SK-N-SH (cell line): ENCODE measurements around the gene PRDX6. TPM values are rescaled to one million over a fixed set of nuclear protein-coding genes. Genes with fewer than 3 reads are reported as not detected.

Experiments
- CTCF ChIA-PET: fragments of 300-600, 350-600 bp; formaldehyde crosslinking; extraction: SDS; loops from one replicate; lab custom pipeline; 2021; lab: Yijun Ruan, JAX
- POLR2A ChIA-PET: fragments of 350-600 bp; sonication (Branson Sonifier 250); formaldehyde crosslinking; extraction: SDS; loops from one replicate; lab custom pipeline; 2020; ENCODE audit warnings: antibody characterized with exemption, inconsistent platforms; lab: Yijun Ruan, JAX
- DNase-seq: peaks from one replicate; pipeline ENCODE4 v3.0.0; 2012
- H2AFZ ChIP-seq: fragments of 200-600 bp; sonication (generic); 2 replicates; pipeline ENCODE4 v1.8.1; 2016; ENCODE audit warnings: antibody characterized with exemption, mild to moderate bottlenecking, low read depth
- H3F3A ChIP-seq: fragments of 200-600 bp; sonication (generic); replicated peaks from 2 replicates; pipeline ENCODE3; 2016; ENCODE audit warnings: antibody characterized with exemption, mild to moderate bottlenecking; ENCODE audit not compliant: insufficient read depth
- H3K27ac ChIP-seq, 2 experiments: fragments of 200-500 bp in 1 of 2; fragments of 200-600 bp in 1 of 2; sonication (Bioruptor generic) in 1 of 2; sonication (generic), shearing (Covaris generic) in 1 of 2; 2 replicates each; pipeline versions ENCODE4 v1.5.1 to v1.6.1; 2014 to 2016; ENCODE audit warnings: low read depth in 2 of 2, inconsistent platforms in 1 of 2, low read length in 1 of 2, mild to moderate bottlenecking in 1 of 2, mixed read lengths in 1 of 2
- H3K27me3 ChIP-seq: fragments of 200-600 bp; sonication (generic), shearing (Covaris generic); 2 replicates; pipeline ENCODE4 v1.6.1; 2016; ENCODE audit warnings: mixed run types; ENCODE audit not compliant: insufficient read depth
- H3K36me3 ChIP-seq, 2 experiments: fragments of 200-500 bp in 1 of 2; fragments of 200-600 bp in 1 of 2; sonication (Bioruptor generic) in 1 of 2; sonication (generic) in 1 of 2; replicated peaks in 1 of 2; 2 replicates each; pipeline versions ENCODE3 to v1.5.1; 2014 to 2016; ENCODE audit warnings: low read length in 1 of 2, mild to moderate bottlenecking in 1 of 2; ENCODE audit not compliant: insufficient read depth in 2 of 2, control insufficient read depth in 1 of 2
- H3K4me1 ChIP-seq, 2 experiments: fragments of 200-500 bp in 1 of 2; fragments of 200-600 bp in 1 of 2; sonication (Bioruptor generic) in 1 of 2; sonication (generic), shearing (Covaris generic) in 1 of 2; 2 replicates each; pipeline versions ENCODE4 v1.5.1 to v1.6.1; 2014 to 2016; ENCODE audit warnings: low read depth in 1 of 2, low read length in 1 of 2, mixed run types in 1 of 2; ENCODE audit not compliant: insufficient read depth in 2 of 2, control insufficient read depth in 1 of 2
- H3K4me2 ChIP-seq: fragments of 200-600 bp; sonication (generic), shearing (Covaris generic); 2 replicates; pipeline ENCODE4 v1.6.1; 2017; ENCODE audit warnings: mixed run types
- H3K4me3 ChIP-seq, 2 experiments: fragments of 200-500 bp in 1 of 2; fragments of 200-600 bp in 1 of 2; sonication (Bioruptor generic) in 1 of 2; sonication (generic), shearing (Covaris generic) in 1 of 2; 2 replicates each; pipeline versions ENCODE4 v1.5.1 to v1.8.1; 2014 to 2016; ENCODE audit warnings: low read depth in 2 of 2, inconsistent platforms in 1 of 2, low read length in 1 of 2, mild to moderate bottlenecking in 1 of 2, mixed read lengths in 1 of 2, moderate library complexity in 1 of 2
- H3K79me2 ChIP-seq: fragments of 200-600 bp; sonication (generic); 2 replicates; pipeline ENCODE4 v1.8.1; 2017; ENCODE audit warnings: mild to moderate bottlenecking; ENCODE audit not compliant: insufficient read depth
- H3K9ac ChIP-seq: fragments of 200-600 bp; sonication (generic); 2 replicates; pipeline ENCODE4 v1.6.1; 2017; ENCODE audit warnings: mixed run types
- H3K9me2 ChIP-seq: fragments of 200-600 bp; sonication (generic); 2 replicates; pipeline ENCODE4 v1.6.1; 2017; ENCODE audit warnings: mixed run types
- H3K9me3 ChIP-seq: fragments of 200-600 bp; sonication (generic); 2 replicates; pipeline ENCODE4 v1.6.1; 2017; ENCODE audit warnings: mixed run types, mild to moderate bottlenecking, moderate library complexity
- H4K20me1 ChIP-seq: fragments of 200-600 bp; sonication (generic); 2 replicates; pipeline ENCODE4 v1.6.1; 2017; ENCODE audit warnings: mild to moderate bottlenecking, mixed run types; ENCODE audit not compliant: insufficient read depth
- CHD2 ChIP-seq: fragments of 150-350 bp; IDR thresholded peaks from 2 replicates; pipeline ENCODE4 v1.6.1; 2018; ENCODE audit warnings: low read length; ENCODE audit not compliant: partially characterized antibody
- GABPA ChIP-seq: IDR thresholded peaks from 2 replicates; pipeline ENCODE4 v1.4.0; 2012; ENCODE audit warnings: low read depth, mild to moderate bottlenecking
- MXI1 ChIP-seq: IDR thresholded peaks from 2 replicates; pipeline ENCODE4 v1.6.1; 2012; ENCODE audit warnings: mild to moderate bottlenecking, low read depth, low read length, improper control_type of control experiment
- POLR2AphosphoS5 ChIP-seq: IDR thresholded peaks from 2 replicates; pipeline ENCODE4 v1.6.1; 2012; ENCODE audit warnings: low read depth, low read length
- RAD21 ChIP-seq: IDR thresholded peaks from 2 replicates; pipeline ENCODE4 v1.6.1; 2012; ENCODE audit warnings: mild to moderate bottlenecking, low read length
- RCOR1 ChIP-seq: fragments of 150-350 bp; IDR thresholded peaks from 2 replicates; pipeline ENCODE4 v1.6.1; 2017; ENCODE audit warnings: antibody characterized with exemption, low read length
- RFX5 ChIP-seq: IDR thresholded peaks from 2 replicates; pipeline ENCODE4 v1.6.1; 2012; ENCODE audit warnings: mild to moderate bottlenecking, improper control_type of control experiment, low read length
- SIN3A ChIP-seq: IDR thresholded peaks from 2 replicates; pipeline ENCODE4 v1.6.1; 2012; ENCODE audit warnings: low read depth, mild to moderate bottlenecking, low read length, moderate library complexity, borderline replicate concordance
- TCF12 ChIP-seq: IDR thresholded peaks from 2 replicates; pipeline ENCODE4 v1.4.0; 2012
- TEAD4 ChIP-seq: IDR thresholded peaks from 2 replicates; pipeline ENCODE4 v1.4.0; 2012; ENCODE audit warnings: mild to moderate bottlenecking, borderline replicate concordance; ENCODE audit not compliant: insufficient read depth
- YY1 ChIP-seq: IDR thresholded peaks from 2 replicates; pipeline ENCODE4 v1.4.0; 2012; ENCODE audit warnings: low read depth, mild to moderate bottlenecking
- WGBS: methylation state at CpG from one replicate; pipeline ENCODE4 v1.1.6; 2017; ENCODE audit warnings: low lambda C conversion rate; 5-methylcytosine and 5-hydroxymethylcytosine counted together
- polyA plus RNA-seq, 3 experiments: library from polyadenylated mRNA; depleted of rRNA; stranded (reverse); fragments of >200 nt; gene quantifications; 2 replicates each; pipeline ENCODE4 v1.2.3, GENCODE V29; 2012
- TF ChIP-seq, protein P1 (sequence below): IDR thresholded peaks from 2 replicates; pipeline ENCODE4 v1.4.0; 2012; ENCODE audit warnings: low read depth, borderline replicate concordance
- TF ChIP-seq, protein P2 (sequence below): IDR thresholded peaks from 2 replicates; pipeline ENCODE4 v1.6.1; 2012; ENCODE audit warnings: mild to moderate bottlenecking, low read depth, low read length, moderate library complexity
- TF ChIP-seq, protein P3 (sequence below): IDR thresholded peaks from 2 replicates; pipeline ENCODE4 v1.4.0; 2012; ENCODE audit warnings: low read depth, borderline replicate concordance

PRDX6 gene
- polyA plus RNA-seq, 1 of the 3 experiments (the other 2 are of a cell fraction), result 224 TPM

DNA sequence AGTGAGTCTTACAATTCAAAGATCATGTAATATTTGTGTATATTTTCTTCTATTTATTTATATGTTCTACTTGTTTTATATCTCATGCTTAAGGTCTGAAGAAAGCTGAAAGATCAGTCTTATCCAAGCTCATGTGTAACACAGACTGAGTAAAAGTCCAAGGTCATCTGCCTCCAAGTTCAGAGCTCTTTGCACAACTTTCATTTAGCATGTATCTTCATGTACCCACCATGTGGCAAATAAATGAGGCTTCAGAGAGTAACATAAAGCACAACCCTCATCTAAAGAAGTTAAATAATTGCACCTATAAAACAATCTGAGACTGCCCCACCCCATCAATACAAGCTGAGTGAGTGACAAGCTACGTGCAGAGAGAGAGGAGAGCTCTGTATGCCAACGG, 38.5 kb upstream of the PRDX6 start:
- Histone ChIP-seq H3K4me2 (no peak overlapping the region), H3K27me3 (no peaks in the 10 kb centered on the region), H3K9me3 (no peaks in the 10 kb centered on the region), H2AFZ (no peak overlapping the region), H4K20me1 (no peaks in the 10 kb centered on the region), H3F3A (no peaks in the 10 kb centered on the region), H3K4me3 (no peak overlapping the region), H3K9ac (no peak overlapping the region), H3K36me3 (peaks cover 4 to 11% of the 10 kb centered on the region in 2 experiments), H3K79me2 (no peaks in the 10 kb centered on the region), H3K9me2 (no peaks in the 10 kb centered on the region), H3K27ac (no peak overlapping the region), H3K4me1 (no peaks in the 10 kb centered on the region)
- POLR2A ChIA-PET, result no interaction called here
- DNase-seq, result no peak
- no peak for TF ChIP-seq YY1
- TF ChIP-seq GABPA, result no peak
- TF ChIP-seq, protein P1, sequence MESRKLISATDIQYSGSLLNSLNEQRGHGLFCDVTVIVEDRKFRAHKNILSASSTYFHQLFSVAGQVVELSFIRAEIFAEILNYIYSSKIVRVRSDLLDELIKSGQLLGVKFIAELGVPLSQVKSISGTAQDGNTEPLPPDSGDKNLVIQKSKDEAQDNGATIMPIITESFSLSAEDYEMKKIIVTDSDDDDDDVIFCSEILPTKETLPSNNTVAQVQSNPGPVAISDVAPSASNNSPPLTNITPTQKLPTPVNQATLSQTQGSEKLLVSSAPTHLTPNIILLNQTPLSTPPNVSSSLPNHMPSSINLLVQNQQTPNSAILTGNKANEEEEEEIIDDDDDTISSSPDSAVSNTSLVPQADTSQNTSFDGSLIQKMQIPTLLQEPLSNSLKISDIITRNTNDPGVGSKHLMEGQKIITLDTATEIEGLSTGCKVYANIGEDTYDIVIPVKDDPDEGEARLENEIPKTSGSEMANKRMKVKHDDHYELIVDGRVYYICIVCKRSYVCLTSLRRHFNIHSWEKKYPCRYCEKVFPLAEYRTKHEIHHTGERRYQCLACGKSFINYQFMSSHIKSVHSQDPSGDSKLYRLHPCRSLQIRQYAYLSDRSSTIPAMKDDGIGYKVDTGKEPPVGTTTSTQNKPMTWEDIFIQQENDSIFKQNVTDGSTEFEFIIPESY, result no peak
- no peak for TF ChIP-seq MXI1
- no peak for TF ChIP-seq RCOR1
- TF ChIP-seq TEAD4, result no peak
- TF ChIP-seq, protein P2, sequence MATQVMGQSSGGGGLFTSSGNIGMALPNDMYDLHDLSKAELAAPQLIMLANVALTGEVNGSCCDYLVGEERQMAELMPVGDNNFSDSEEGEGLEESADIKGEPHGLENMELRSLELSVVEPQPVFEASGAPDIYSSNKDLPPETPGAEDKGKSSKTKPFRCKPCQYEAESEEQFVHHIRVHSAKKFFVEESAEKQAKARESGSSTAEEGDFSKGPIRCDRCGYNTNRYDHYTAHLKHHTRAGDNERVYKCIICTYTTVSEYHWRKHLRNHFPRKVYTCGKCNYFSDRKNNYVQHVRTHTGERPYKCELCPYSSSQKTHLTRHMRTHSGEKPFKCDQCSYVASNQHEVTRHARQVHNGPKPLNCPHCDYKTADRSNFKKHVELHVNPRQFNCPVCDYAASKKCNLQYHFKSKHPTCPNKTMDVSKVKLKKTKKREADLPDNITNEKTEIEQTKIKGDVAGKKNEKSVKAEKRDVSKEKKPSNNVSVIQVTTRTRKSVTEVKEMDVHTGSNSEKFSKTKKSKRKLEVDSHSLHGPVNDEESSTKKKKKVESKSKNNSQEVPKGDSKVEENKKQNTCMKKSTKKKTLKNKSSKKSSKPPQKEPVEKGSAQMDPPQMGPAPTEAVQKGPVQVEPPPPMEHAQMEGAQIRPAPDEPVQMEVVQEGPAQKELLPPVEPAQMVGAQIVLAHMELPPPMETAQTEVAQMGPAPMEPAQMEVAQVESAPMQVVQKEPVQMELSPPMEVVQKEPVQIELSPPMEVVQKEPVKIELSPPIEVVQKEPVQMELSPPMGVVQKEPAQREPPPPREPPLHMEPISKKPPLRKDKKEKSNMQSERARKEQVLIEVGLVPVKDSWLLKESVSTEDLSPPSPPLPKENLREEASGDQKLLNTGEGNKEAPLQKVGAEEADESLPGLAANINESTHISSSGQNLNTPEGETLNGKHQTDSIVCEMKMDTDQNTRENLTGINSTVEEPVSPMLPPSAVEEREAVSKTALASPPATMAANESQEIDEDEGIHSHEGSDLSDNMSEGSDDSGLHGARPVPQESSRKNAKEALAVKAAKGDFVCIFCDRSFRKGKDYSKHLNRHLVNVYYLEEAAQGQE, result no peak
- no peak for TF ChIP-seq RFX5
- no peak for TF ChIP-seq TCF12
- 64% methylated on average over 2 of the region's 2 CpGs for WGBS
- CTCF ChIA-PET, result no interaction called here

GRCh38 chr1:173440430-173440829, 36.7 kb upstream of the PRDX6 start:
- no peaks in the 10 kb centered on the region for H3K4me1 ChIP-seq
- no peak for DNase-seq
- no peaks in the 10 kb centered on the region for H3K27me3 ChIP-seq
- ChIA-PET POLR2A (no interaction called here), CTCF (no interaction called here)
- H3K79me2 ChIP-seq, result no peaks in the 10 kb centered on the region
- no peaks in the 10 kb centered on the region for H4K20me1 ChIP-seq
- H3K9ac ChIP-seq, result no peak overlapping the region
- H3K36me3 ChIP-seq, result peaks cover 1 to 11% of the 10 kb centered on the region in 2 experiments
- H3K27ac ChIP-seq, result no peak overlapping the region
- H3K4me2 ChIP-seq, result no peak overlapping the region
- TF ChIP-seq SIN3A, result no peak
- no peak for TF ChIP-seq RCOR1
- TF ChIP-seq RAD21, result no peak
- TF ChIP-seq POLR2AphosphoS5, result no peak
- no peak for TF ChIP-seq CHD2
- TF ChIP-seq, protein P3, sequence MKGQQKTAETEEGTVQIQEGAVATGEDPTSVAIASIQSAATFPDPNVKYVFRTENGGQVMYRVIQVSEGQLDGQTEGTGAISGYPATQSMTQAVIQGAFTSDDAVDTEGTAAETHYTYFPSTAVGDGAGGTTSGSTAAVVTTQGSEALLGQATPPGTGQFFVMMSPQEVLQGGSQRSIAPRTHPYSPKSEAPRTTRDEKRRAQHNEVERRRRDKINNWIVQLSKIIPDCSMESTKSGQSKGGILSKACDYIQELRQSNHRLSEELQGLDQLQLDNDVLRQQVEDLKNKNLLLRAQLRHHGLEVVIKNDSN, result no peak
- TF ChIP-seq TCF12, result no peak
- TF ChIP-seq, protein P2, result no peak
- no peak overlapping the region for H2AFZ ChIP-seq
- H3K9me3 ChIP-seq, result no peaks in the 10 kb centered on the region
- WGBS, result 86% methylated on average over 1 of the region's 1 CpG
- no peaks in the 10 kb centered on the region for H3K9me2 ChIP-seq
- no peaks in the 10 kb centered on the region for H3F3A ChIP-seq
- H3K4me3 ChIP-seq, result no peak overlapping the region
